Lower leg skin (tissue), 4 donors: ENCODE measurements around the gene FRY. TPM values are rescaled to one million over a fixed set of nuclear protein-coding genes. Genes with fewer than 3 reads are reported as not detected.

ENCODE experiments used
- DNase-seq, 2 donors: peaks; one replicate each; pipeline ENCODE4 v3.0.0-alpha.2; 2019; ENCODE audit warnings: low spot score in 2 of 2
- H3K4me3 ChIP-seq: fragments of 200-600 bp; sonication (generic); 2 replicates; pipeline ENCODE4 v1.5.1; 2017; ENCODE audit warnings: mild to moderate bottlenecking, low read depth; ENCODE audit not compliant: poor library complexity, severe bottlenecking
- CTCF ChIP-seq, 3 donors: fragments of 450-650 bp; IDR thresholded peaks; one replicate each; pipeline ENCODE4 v1.5.1; 2016; ENCODE audit warnings: antibody characterized with exemption in 3 of 3, mild to moderate bottlenecking in 3 of 3, moderate library complexity in 2 of 3
- POLR2A ChIP-seq, 2 donors: fragments of 450-650 bp; IDR thresholded peaks; one replicate each; pipeline ENCODE4 v1.6.1; 2016 to 2017; ENCODE audit warnings: antibody characterized with exemption in 2 of 2, mild to moderate bottlenecking in 1 of 2, moderate library complexity in 1 of 2
- WGBS, 2 donors: methylation state at CpG; one replicate each; pipeline ENCODE4 v1.1.5; 2018; 5-methylcytosine and 5-hydroxymethylcytosine counted together
- intact Hi-C: fragments of 100-400 bp; cut with DNase I; formaldehyde crosslinking; loops from one replicate; pipeline ENCODE4 v1.15.0; 2023; ENCODE audit warnings: low total_unique reads
- total RNA-seq, 4 donors: library from RNA; depleted of rRNA; stranded (reverse); fragments of >200 nt; gene quantifications; one replicate each; pipeline ENCODE4 v1.1.0, GENCODE V29; 2016

The FRY gene
- total RNA-seq, 4 donors from 2014 or later = 24.9 to 39.6 (median 35.9) TPM

GRCh38 chr13:32039528-32039927 lies 8.0 kb downstream of the FRY start:
- intact Hi-C loops = loop anchor here (10.0 kb wide), 1 partner anchor 265 kb away; no protein-coding TSS in a partner anchor
- WGBS, 2 donors = 91 to 94% methylated on average over 1 of the region's 1 CpG
- H3K4me3 ChIP-seq = no peak overlapping the region
- no peak for TF ChIP-seq POLR2A (IDR thresholded peaks at IDR 0.05)
- no peak for TF ChIP-seq CTCF (IDR thresholded peaks at IDR 0.05)
- no peak for DNase-seq

- intact Hi-C loops = no loop called here
- TF ChIP-seq POLR2A (IDR thresholded peaks at IDR 0.05) (no peak), CTCF (IDR thresholded peaks at IDR 0.05) (no peak)
- no peak overlapping the region for H3K4me3 ChIP-seq
- no peak for DNase-seq
- WGBS, 2 donors = 87 to 89% methylated on average over 3 of the region's 3 CpGs
Measured at GRCh38 chr13:32040052-32040642, 8.6 kb downstream of the FRY start.

DNA sequence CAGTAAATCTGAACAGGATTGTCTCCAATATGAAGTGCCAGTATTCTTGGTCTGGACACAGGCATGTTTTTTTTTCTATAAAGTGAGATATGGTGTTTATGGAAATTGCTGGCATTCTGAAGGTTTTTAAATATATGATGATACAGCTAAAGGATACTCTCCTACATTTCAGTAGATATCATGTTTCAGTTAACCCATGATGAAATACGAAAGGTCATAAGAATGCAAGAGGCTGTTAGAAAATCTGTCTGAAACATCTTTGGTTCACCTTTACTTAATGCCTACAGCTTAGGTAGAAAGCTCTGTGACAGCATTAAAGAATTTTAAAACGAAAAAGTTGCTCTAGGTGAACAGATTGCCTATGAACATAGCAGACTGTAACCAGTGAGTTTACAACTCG lies 9.1 kb downstream of the FRY start:
- DNase-seq = no peak
- H3K4me3 ChIP-seq = no peak overlapping the region
- WGBS, 2 donors = 92 to 93% methylated on average over 3 of the region's 3 CpGs
- no peak for TF ChIP-seq POLR2A (IDR thresholded peaks at IDR 0.05)
- TF ChIP-seq CTCF (IDR thresholded peaks at IDR 0.05) = no peak
- intact Hi-C loops = no loop called here

- no peak for TF ChIP-seq CTCF (IDR thresholded peaks at IDR 0.05)
- DNase-seq = no peak
- intact Hi-C loops = no loop called here
- H3K4me3 ChIP-seq = no peak overlapping the region
- 97% methylated on average over 5 of the region's 5 CpGs for WGBS, 2 donors
Measured at GRCh38 chr13:32041429-32041828, 9.9 kb downstream of the FRY start.

DNA sequence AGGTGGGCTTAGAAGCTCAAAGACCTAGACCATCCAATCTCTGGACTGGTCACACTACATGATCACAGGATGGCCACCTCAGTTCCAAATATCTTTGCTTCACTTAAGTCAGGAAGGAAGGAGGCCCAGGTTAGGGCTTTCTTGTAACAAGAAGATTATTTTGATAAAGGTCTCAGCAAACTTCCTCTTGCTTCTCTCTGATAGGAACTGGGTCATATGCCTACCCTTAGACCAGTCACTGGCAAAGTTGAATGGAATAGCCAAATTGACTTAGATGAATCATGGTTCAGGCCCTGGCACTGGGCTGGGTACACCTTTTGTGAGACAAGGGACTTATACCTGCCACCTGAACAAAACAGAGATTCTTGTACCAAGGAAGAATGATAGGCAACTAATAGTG lies 11.0 kb downstream of the FRY start:
- DNase-seq = no peak
- no peak overlapping the region for H3K4me3 ChIP-seq
- intact Hi-C loops = no loop called here
- TF ChIP-seq CTCF (IDR thresholded peaks at IDR 0.05) (no peak), POLR2A (IDR thresholded peaks at IDR 0.05) (no peak)

GRCh38 chr13:32044446-32044845 lies 12.9 kb downstream of the FRY start:
- intact Hi-C loops = no loop called here
- TF ChIP-seq CTCF (IDR thresholded peaks at IDR 0.05) (no peak), POLR2A (IDR thresholded peaks at IDR 0.05) (no peak)
- 57 to 82% methylated on average over 1 of the region's 1 CpG for WGBS, 2 donors
- DNase-seq = no peak
- H3K4me3 ChIP-seq = no peak overlapping the region
